Retina (tissue), 1 donor: ENCODE measurements around the gene ZNRD2.
A peak's percentile ranks its signal among the peaks of the same experiment; 100 is the strongest.

Experiments
- DNase-seq: peaks from one replicate; pipeline ENCODE4 v3.0.0-alpha.2; 2016

The ZNRD2 gene

DNA sequence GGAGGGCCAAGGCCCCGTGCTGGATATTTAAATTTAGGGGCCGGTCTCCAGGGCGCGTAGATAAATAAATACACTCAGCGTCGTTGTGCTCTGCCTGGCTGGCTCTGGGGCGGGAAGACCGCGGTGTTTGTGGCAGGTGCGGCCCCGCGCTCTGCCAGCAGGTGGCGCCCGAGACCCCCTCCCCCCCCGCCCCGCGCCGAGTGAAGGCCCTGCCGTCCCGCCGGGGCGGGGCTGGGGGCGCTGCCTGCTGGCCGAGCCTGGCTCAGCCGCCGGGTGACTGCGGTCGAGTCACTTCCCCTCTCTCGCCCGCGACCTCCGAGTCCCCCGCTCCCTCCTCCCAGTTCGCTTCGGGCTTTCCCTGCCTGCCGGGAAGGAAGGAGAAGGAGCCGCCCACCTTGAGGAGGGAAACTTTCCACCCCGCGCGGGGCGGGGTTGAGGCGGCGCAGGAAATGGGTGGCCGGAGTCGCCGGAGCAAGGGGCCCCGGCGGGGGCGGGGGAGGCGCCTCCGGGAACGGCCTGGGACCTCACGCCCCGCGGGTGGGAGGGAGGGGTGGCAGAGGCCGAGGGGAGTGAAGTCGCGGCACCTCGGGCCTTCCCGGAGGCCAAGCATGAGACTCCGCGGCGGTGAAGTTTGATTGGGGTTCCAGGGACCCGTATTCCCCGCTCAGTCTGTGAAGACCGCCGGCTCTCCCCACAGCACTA is 4.0 kb downstream of the ZNRD2 start:
- DNase-seq = peak; percentile 83

DNA sequence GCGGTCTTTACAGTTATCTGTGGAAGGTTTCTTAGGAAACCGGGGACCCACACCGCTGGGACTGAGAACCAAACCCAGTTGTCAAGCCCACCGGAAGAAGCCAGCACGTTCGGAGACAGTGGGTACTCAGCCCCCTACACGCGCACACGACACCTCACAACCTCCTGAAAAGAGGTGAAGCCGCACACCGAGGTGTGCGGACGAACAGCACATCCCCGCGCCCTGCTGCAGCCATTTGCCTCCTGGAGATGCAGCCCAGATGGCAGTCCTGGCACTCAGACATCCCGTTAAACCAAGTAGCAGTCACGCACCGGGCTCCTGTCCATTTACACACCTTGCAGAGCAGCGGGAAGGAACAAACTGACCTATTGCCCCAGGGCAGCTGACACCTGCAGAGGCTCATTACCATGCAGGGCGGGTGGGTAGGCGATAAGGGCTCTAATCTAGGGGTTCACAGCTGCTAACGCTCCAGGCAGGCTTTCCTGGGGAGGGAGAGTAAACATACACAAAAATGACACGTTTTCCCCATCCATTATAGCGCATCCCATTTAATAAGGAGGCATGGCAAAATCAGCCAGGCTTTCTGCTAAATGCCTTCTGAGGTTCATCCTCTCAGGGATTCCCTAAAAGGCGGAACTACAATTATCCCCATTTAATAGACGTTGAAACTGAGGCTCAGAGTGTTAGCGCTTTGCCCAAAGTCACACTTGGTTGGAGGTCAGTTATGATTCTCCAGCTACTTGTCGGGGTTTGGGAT is 4.7 kb downstream of the ZNRD2 start:
- no peak for DNase-seq

DNA sequence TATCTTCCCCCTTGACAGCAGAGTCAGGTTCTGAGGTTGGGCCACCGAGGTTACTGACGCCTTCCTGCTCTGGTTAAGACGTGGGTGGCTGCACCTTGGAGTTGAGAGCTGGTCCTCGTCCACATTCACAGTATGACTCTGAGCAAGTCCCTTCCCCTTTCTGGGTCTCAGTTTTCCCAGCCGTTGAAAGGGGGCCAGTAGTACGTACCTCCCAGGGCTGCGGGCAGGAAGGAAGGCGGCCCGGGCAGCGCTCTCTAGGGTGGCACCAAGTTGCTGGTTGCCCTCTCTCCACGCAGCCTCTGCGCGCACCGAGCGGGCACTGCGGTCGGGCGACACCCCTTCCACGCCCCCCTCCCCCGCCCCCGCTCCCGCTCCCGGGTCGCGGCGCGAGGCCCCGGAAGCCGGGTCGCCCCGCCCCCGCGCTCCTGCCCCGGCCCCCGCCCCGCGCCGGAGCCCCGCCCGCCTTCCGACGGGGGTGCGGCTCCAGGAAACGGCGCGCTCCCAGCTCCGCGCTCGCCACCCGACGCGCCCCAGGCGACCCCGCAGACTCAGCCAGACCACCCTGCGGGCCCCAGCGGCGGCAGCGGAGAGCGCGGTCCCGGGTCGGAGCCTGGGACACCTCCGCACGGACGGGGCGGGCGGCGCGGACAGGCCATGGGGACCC is 5.4 kb downstream of the ZNRD2 start, which contains the start of gene EHBP1L1:
Gene EHBP1L1, plus strand, starts transcription at position 486 of the 664 bp plus-strand sequence. CDS start 250 bp downstream, outside the sequence.
- DNase-seq = no peak

DNA sequence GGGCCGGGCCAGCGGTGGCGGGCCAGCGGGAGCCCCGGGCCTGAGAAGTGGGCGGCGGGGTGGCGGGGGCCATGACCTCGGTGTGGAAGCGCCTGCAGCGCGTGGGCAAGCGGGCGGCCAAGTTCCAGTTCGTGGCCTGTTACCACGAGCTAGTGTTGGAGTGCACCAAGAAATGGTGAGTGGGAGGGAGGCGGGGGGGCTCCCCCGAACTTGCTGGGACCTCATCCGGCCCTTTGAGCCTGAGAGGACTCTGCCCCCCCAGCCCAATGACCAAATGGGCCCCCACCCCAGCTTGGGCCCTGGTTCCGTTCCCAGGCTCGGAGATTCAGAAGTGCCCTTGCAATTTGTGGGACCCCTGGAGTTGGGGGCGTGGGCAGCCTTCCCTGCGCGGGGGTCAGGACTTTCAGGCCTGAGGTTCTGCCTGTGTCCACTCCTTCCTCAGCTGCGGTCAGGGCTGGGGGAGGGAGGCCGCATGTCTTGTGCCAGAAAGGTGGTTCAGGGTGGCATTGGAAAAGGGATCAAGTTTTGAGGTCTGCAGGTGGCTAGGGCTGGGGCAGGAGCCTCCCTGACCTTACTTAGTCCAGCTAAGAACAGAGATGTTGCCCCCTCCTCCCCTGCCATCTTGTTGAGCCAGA is 6.1 kb downstream of the ZNRD2 start:
- no peak for DNase-seq

DNA sequence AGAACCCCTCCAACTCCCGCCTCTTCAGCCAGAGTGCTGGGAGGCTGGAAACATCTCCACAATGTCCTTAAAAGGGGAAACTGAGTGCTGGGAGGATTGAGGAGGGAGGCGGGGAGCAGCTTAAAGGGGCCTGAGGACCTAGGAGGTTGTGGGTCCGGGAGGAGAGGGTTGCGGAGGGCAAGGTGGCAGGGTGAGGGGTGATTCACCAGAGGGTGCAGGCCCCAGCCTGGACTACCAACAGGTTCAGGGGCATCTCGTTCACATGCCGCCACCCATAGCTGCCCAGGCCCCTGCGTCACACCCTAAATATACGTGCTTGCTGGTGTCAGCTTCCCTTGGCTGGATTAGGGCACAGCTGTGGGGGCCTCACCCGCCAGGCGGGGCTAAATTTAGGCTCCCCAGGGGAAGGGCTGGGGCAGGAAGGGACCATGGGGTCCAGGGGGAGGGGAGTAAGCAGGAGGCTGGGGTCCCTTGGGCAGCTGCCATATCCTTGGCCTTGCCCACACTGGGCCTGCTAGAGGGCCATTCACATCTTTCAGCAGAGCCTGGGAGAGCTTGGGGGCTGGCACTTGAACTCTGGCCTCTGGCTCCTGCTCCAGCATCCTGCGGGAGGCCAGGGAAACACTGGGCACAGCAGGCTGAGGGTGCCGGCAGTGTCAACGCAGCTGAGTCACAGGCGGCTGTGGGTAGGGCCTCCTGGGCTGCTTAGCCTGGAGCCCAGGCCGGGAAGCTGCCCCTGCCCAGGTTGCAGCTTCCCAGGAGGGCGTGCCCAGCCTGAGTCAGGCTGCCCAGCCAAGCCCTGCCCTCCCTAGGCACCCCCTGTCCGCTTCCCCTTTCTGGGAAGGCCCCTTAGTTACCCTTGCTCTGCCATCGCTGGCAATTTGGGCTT is 6.8 kb downstream of the ZNRD2 start:
- no peak for DNase-seq

DNA sequence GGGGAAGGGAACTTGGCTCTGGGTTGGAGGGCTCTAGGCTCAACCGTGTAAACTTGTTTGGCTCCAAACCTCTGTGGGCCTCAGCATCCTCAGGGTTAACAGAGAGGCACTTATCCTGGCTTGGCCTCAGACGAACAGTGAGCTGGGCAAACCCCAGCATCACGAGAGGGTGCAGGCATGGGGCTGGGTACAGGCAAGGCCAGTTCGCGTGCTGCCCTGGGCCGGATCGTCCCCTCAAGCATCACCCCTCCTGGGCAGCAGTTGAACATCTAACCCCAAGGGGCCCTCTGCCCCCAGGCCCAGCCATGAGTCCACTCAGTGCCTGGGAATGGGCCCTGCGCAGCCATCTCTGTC is 7.5 kb downstream of the ZNRD2 start:
- no peak for DNase-seq

DNA sequence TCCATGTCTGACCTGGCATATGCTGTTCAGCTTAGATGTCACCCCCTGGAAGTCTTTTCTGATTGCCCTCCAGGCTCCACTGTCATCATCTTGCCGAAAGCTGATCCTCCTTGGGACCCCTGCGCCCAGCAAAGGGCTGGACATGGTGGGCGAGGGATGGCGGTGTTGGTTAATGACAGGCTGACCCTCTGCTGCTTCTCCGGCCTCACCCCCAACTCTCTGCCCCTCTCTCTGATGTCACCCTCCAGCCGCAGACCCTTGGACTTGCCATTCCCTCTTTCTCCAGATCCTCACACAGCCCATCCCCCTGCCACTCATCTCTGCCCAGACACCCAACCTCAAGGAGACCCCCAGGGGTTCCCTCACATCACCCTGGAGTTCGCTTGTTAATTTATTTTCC is 7.9 kb downstream of the ZNRD2 start:
- no peak for DNase-seq

DNA sequence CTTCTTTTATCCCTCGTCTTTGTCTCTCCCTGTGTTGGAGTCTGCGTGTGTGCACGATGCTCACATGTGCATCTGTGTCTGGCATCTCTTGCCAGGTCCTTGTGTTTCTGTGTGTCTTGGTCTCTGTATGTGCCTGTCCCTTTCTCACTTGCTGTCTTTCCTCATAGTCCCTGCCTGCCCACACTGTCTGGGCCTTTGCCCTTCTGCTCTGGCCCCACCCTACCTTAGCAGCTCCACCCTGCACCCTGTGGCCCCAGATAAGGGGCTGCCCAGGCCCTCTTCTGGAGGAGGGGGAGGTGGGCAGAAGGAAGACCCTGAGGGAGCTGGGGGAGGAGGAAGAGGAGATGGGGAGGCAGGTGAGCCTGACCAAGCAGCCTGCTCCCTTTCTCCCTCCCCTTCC is 8.4 kb downstream of the ZNRD2 start:
- DNase-seq = no peak

DNA sequence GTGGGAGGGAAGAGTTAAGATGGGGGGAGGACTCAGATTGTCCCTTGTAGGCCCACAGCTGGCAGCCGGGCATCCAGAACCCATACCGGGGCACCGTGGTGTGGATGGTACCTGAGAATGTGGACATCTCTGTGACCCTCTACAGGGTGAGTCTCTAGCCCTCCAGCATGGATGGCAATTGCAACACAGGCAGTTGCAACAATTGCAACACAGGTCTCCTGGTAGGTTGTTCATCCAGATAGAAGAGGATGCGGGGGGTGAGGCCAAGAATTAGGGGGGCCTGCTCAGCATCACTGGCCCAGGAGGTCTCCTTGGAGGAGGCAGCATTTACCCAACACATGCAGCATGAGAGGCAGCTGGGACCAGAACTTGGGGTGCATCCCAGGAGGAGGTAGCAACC is 9.0 kb downstream of the ZNRD2 start:
- no peak for DNase-seq

DNA sequence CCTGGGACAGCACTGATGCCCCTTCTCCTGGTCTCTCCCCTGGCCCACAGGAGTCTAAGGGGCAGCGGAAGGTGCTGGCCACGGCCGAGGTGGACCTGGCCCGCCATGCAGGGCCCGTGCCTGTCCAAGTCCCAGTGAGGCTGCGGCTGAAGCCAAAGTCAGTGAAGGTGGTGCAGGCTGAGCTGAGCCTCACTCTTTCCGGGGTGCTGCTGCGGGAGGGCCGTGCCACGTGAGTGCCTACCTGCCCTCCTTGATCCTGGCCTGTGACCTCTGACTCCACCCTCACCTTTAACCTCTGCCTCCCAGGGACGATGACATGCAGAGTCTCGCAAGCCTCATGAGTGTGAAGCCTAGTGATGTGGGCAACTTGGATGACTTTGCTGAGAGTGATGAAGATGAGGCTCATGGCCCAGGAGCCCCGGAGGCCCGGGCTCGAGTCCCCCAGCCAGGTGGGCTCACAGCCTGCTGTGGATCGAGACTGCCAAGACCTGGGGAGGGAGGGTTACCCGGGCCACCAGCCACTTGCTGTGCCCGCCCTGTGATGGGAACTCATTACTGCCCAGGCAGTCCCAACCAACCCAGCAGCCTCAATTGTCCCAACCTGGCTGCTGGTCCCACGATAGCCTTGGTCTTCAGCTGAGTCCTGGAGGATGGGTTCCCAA is 9.9 kb downstream of the ZNRD2 start:
- DNase-seq = no peak

DNA sequence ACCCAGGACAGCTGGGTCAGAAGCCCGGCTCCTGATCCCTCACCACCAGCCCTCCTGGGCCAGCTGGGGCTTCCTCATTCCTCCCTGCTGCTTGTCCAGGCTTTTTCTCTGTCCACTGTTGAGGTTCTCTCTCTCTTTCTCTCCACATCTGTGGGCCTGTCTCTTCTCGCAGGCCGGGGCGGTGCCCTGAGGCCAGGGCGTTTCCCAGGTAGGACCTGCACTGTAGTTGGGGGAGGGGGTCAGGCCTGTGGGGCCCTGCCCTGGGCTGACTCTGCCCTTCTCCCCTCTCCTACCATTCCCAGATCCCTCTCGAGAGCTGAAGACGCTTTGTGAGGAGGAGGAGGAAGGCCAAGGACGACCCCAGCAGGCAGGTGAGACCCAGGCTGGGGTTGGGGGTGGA is 10.5 kb downstream of the ZNRD2 start:
- no peak for DNase-seq

DNA sequence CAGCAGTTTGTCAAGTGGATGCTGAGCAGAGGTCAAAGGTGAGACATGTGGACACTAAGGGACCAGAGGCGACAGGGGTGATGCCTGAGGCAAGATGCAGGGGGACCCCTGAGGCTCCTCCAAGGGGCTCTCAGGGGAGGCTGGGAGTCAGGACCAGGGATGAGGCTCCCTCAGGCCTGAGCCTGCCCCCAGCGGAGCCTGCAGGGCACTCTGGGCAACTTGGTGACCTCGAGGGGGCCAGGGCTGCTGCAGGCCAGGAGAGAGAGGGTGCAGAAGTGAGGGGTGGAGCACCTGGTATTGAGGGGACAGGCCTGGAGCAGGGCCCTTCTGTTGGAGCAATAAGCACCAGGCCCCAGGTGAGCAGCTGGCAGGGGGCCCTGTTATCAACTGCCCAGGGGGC is 11.7 kb downstream of the ZNRD2 start:
- DNase-seq = no peak

DNA sequence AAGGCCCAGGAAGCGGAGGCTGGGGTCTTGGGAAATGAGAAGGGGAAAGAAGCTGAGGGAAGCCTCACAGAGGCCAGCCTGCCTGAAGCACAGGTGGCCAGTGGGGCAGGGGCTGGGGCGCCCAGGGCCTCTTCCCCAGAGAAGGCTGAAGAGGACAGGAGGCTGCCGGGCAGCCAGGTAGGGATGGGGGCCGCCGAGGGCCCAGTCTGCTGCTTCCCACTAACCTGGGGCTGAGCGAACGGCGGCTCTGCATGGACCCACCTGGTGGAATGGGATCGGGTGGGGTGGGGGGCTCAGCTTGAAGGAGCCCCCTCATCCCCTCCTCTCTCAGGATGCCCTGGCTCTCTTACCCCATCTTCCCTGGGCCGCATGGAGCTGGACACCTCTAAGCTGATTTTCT is 13.3 kb downstream of the ZNRD2 start:
- no peak for DNase-seq

DNA sequence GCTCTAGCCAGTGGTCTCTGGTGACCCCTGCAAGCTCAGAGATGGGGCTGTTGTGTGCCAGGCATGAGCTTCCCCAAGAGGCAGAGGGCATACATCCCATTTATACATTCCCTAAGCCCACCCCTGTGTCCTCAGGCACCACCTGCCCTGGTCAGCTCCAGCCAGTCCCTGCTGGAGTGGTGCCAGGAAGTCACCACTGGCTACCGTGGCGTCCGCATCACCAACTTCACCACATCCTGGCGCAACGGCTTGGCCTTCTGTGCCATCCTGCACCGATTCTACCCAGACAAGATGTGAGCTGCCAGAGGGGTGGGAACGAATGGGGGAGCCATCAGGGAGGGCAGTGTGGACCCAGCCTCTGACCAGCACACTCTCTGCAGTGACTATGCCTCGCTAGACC is 13.8 kb downstream of the ZNRD2 start:
- no peak for DNase-seq

DNA sequence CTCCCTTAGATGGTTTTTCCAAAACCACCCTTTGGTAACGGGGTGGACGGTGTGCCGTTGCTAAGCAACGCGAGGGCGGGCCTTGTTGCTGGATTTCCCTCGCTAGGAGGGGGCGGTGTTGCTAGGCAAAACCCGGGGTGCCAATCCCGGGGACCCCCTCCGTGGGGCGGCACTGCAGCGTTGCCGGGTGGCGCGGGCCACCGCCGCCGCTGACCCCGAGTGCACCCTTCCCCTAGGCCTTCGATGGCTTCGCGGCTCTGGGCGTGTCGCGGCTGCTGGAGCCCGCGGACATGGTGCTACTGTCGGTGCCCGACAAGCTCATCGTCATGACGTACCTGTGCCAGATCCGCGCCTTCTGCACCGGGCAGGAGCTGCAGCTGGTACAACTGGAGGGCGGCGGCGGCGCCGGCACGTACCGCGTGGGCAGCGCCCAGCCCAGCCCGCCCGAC is 14.5 kb downstream of the ZNRD2 start:
- peak; percentile 70 for DNase-seq

DNA sequence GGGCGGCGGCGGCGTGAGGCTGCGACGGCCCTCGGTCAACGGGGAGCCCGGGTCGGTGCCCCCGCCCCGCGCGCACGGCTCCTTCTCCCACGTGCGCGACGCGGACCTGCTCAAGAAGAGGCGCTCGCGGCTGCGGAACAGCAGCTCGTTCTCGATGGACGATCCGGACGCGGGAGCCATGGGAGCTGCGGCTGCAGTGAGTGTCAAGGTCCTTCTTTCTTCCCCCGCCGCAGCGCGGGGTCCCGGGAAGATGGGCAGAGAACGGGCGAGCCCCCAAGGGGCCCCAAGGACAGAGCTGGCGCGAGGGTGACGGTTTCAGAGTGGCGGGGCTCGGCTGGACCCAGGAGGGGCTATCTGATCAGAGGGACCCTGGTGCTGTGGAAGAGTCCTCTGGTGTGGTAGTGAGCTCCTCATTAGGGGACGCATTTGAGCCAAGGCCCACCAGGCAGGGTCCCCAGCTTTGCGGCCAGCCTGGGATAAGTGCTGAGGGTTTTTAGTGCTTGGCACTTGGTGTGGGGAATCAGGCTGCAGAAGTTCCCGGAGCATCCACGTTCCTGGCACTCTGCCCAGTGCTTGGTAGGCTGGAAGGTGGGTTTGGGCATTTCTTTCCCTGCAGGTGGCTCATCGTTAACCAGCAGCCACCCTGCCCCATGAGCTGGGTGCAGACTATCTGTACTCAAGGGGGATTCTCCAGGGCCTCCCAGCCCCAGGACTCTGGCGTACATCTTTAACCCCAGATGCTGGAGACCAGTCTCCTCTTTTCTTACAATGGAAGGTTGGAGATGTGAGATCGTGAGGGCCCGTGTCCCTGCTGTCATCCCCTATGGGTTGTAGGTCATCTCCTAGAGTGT is 15.3 kb downstream of the ZNRD2 start:
- peak; percentile 23 for DNase-seq

DNA sequence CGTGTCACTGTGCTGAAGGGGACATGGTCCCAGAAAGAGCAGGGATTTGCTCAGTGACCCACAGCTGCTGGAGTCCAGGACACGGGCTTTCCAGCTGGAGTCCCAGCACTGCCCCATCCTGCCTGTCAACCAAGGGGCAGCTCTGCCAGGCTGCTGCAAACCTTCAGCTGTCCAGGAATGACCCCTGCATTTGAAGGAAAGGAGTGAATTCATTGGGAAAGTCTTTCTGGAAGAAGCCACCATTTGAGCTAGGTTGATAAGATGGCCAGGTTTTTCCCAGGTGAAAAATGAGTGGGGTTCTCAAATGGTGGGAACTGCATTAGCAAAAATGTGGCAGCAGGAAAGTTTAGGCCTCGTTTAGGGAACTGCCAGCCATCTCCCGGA is 16.0 kb downstream of the ZNRD2 start:
- no peak for DNase-seq

DNA sequence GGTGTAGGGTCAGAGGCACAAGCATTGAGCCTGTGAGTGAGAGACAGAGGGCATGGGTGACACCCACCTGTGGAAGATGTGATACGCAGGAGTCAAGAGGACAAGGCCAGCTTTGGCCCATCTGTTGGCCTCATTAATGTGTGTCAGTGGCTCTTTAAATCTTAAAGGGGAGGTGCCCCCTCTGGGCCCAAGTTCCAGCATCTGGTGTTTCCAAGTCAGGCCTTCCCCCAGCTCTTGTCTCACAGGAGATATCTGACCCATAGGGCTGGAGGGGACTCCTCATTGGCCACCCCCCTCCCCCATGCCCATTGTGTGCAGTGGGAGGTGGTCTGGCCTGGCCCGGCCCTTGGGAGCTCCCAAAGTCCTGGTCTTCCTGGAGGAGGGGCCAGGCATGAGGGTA is 16.4 kb downstream of the ZNRD2 start:
- no peak for DNase-seq

DNA sequence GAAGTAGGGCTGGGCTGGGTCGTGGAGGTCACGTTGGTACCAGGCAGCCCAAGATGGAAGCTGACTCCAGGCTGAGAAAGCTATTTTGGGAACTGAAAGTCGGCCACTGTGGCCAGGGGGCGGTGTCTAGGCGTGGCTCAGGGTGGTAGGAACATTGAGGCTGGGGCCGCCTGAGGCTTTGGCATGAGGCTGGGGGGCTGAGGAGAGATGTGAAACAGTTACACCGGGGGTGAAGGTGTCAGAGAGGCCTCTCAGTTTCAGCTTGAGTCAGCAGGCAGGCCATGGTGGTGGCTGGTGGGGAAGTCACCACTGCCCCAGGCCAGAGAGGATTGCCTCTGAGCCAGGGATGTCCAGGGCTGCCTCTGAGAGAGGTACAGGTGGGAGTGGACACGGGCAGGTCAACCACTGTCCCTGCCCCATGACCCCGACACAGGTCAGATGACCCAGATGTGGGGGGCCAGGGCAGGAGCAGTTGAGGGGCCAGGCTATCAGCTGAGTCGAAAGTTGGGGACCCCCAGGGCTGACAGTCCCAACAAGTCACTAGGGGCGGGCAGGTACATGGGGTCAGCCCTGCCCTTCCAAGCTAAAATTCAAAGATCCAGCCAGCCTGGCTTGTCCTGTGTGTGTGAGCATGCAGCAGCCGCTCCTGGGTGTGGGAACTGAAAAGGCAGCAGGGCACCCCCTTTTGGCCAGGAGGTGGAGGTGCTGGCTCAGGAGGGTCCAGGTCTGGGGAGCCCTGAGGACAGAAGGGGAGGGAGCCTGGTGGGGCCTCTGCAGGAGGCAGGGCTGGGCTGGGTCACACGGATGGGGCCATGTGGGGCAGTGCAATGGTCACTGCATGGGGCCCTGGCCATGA is 18.1 kb downstream of the ZNRD2 start:
- no peak for DNase-seq
